HEK293T (cell line): ENCODE data around the gene KIF26B.

Source experiments
- BHLHE40 ChIP-seq: fragments of 450-650 bp; IDR thresholded peaks from 2 replicates; pipeline ENCODE4 v1.6.1; 2016; ENCODE audit warnings: mild to moderate bottlenecking, moderate library complexity, borderline replicate concordance
- ELF4 ChIP-seq: fragments of 450-650 bp; IDR thresholded peaks from 2 replicates; pipeline ENCODE4 v1.6.1; 2017; ENCODE audit warnings: antibody characterized with exemption
- FOXM1 ChIP-seq: fragments of 450-650 bp; IDR thresholded peaks from 2 replicates; pipeline ENCODE4 v1.6.1; 2017; ENCODE audit warnings: mild to moderate bottlenecking, borderline replicate concordance
- SP1 ChIP-seq: fragments of 450-650 bp; IDR thresholded peaks from 2 replicates; pipeline ENCODE4 v1.6.1; 2017

DNA sequence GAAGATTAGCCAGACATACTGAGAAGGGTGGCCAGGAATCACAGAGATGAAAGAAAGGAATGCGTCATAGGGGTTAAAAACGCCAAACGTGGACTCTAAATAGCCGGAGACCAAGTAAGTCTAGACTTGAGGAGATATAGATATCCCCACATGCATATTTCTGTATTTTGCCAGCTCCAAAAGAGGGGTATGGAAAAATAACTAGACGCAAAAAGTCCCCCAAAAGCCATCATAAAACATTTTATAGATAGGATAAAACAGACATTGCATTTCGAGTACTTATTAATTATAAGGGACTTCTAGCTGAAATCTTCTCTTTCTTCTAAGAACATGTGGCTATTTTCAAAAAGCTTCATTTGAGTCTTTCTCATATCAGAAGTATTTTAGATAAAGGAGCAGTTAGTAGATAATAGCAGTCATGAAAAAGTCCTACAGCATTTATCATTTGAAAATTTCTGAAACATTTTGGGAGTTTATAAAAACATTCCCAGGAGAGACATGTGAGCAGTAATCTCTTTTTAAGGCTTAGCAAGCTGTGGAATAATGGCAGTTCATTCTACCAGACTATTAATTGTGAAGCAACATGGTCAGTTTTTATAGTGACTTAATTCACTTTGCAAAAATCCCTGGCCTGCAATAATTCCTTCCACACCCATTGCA is 6.1 kb downstream of the KIF26B start:
- no peak for TF ChIP-seq SP1
- TF ChIP-seq ELF4, result no peak
- TF ChIP-seq BHLHE40, result no peak
- TF ChIP-seq FOXM1, result no peak
